HepG2 (cell line): Measurements from ENCODE around the gene TPM3. TPM values are rescaled to one million over a fixed set of nuclear protein-coding genes. Genes with fewer than 3 reads are reported as not detected.

ENCODE experiments used
- FIP1L1 ChIP-seq: fragments of 200-400 bp; formaldehyde crosslinking; IDR thresholded peaks from 2 replicates; pipeline ENCODE4 v1.6.1; 2018; ENCODE audit warnings: low read depth, mild to moderate bottlenecking, low read length, moderate library complexity, borderline replicate concordance; ENCODE audit not compliant: insufficient read depth
- FOXO1 ChIP-seq: sonication (generic); formaldehyde crosslinking; IDR thresholded peaks from 2 replicates; pipeline ENCODE4 v1.4.0; 2020; ENCODE audit warnings: missing genetic modification reagents
- HOXD1 ChIP-seq: sonication (generic); formaldehyde crosslinking; IDR thresholded peaks from 2 replicates; pipeline ENCODE4 v1.5.0; 2020; ENCODE audit warnings: missing genetic modification reagents
- KAT2B ChIP-seq: fragments of 150-350 bp; IDR thresholded peaks from 2 replicates; pipeline ENCODE4 v1.6.1; 2014; ENCODE audit warnings: low read depth, low read length, borderline replicate concordance
- MAF1 ChIP-seq: sonication (generic); formaldehyde crosslinking; IDR thresholded peaks from 2 replicates; pipeline ENCODE4 v1.5.0; 2020; ENCODE audit warnings: missing genetic modification reagents, borderline replicate concordance
- RFXAP ChIP-seq: sonication (generic); formaldehyde crosslinking; IDR thresholded peaks from 2 replicates; pipeline ENCODE4 v1.4.0; 2020; ENCODE audit warnings: missing genetic modification reagents, borderline replicate concordance
- SAFB2 ChIP-seq: sonication (generic); formaldehyde crosslinking; IDR thresholded peaks from 2 replicates; pipeline ENCODE4 v1.5.1; 2020; ENCODE audit warnings: missing genetic modification reagents, low read depth, mild to moderate bottlenecking, borderline replicate concordance
- TBP ChIP-seq: sonication (generic); formaldehyde crosslinking; IDR thresholded peaks from 2 replicates; pipeline ENCODE4 v1.5.0; 2020; ENCODE audit warnings: missing genetic modification reagents
- ZNF276 ChIP-seq: sonication (generic); formaldehyde crosslinking; IDR thresholded peaks from 2 replicates; pipeline ENCODE4 v1.4.0; 2020; ENCODE audit warnings: mild to moderate bottlenecking, low read depth, missing genetic modification reagents
- ZNF530 ChIP-seq: sonication (generic); formaldehyde crosslinking; IDR thresholded peaks from 2 replicates; pipeline ENCODE4 v1.5.0; 2020; ENCODE audit warnings: low read depth, mild to moderate bottlenecking, missing genetic modification reagents
- ZNF558 ChIP-seq: sonication (generic); formaldehyde crosslinking; IDR thresholded peaks from 2 replicates; pipeline ENCODE4 v1.9.0; 2022; ENCODE audit warnings: mild to moderate bottlenecking, missing genetic modification reagents, borderline replicate concordance
- polyA plus RNA-seq, 8 experiments: library from polyadenylated mRNA; depleted of rRNA in 3 of 8; stranded (reverse) in 7 of 8; unstranded in 1 of 8; fragments of >200 nt; fragmentation: Illumina TruSeq in 4 of 8; extraction: Trizol in 4 of 8; gene quantifications; 2 replicates each; pipeline versions ENCODE4 v1.2.1 to v1.2.3, GENCODE V29; 2011 to 2016; ENCODE audit warnings: low read depth in 4 of 8, missing spikeins in 1 of 8, mixed read lengths in 1 of 8; ENCODE audit not compliant: insufficient read depth in 1 of 8
- total RNA-seq, 5 experiments: library from RNA; depleted of rRNA; stranded (reverse); fragments of >200 nt; fragmentation: Illumina TruSeq; extraction: Trizol; gene quantifications; 2 replicates each; pipeline ENCODE4 v1.2.3, GENCODE V29; 2016; ENCODE audit warnings: low read depth in 1 of 5
- TF ChIP-seq, protein P1 (sequence below): sonication (generic); formaldehyde crosslinking; IDR thresholded peaks from 2 replicates; pipeline ENCODE4 v1.9.0; 2021; ENCODE audit warnings: mild to moderate bottlenecking, missing genetic modification reagents
- TF ChIP-seq, protein P2 (sequence below): sonication (generic); formaldehyde crosslinking; IDR thresholded peaks from 2 replicates; pipeline ENCODE4 v1.8.0; 2022; ENCODE audit warnings: mild to moderate bottlenecking, missing genetic modification reagents, moderate library complexity
- TF ChIP-seq, protein P3 (sequence below): sonication (generic); formaldehyde crosslinking; conservative IDR thresholded peaks from 2 replicates; pipeline ENCODE4 v1.4.0; 2020; ENCODE audit warnings: mild to moderate bottlenecking, missing genetic modification reagents, moderate library complexity

Gene TPM3
- total and polyA plus RNA-seq, 2 of the 13 experiments (the other 11 are each of a cell fraction or from before 2014, with no cell fraction given): 160 to 307 TPM

DNA sequence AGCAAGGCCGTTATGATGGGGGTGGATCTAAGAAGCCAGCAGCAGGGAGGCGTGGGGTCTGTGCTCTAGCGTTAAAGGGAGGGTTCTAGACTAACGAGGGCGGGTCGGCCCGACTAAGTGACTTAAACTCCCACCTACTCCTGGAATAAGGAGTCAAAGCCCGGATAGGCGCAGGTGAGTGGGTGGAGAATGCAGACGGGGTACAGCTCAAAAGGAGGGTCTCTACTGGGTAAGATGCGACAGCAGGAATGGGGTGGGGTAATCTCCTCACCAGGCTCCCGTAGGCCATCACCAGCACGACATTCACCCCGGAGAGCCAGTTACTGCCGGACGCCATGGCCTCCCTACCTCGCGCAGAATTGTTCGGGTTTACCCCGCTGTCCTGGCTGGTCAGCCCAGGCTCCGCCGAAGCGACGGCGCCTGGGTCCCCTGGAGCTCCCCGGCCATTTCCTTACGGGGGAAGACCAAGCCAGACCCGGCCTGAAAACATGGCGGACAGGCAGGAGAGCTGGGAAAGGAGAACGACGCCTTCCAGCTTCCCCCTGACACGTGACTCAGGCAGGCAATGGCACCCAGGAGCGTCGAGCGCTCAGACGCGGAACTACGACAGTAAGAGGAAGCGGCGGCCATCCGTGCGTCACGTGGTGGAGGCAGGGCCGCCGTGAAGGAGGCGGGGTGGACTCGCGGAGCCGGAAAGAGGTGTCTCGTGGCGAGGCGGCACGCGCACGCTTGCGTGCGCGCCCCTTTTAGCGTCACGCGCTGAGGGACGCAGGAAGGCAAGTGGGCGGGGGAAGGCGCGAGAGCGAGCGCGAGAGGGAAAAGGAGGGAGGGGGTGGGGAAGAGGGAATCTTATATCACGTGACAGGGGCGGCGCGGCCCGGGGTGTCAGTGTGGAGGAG is 28.4 kb upstream of the TPM3 start, which contains the start of gene UBAP2L (continued):
- TF ChIP-seq, protein P1, sequence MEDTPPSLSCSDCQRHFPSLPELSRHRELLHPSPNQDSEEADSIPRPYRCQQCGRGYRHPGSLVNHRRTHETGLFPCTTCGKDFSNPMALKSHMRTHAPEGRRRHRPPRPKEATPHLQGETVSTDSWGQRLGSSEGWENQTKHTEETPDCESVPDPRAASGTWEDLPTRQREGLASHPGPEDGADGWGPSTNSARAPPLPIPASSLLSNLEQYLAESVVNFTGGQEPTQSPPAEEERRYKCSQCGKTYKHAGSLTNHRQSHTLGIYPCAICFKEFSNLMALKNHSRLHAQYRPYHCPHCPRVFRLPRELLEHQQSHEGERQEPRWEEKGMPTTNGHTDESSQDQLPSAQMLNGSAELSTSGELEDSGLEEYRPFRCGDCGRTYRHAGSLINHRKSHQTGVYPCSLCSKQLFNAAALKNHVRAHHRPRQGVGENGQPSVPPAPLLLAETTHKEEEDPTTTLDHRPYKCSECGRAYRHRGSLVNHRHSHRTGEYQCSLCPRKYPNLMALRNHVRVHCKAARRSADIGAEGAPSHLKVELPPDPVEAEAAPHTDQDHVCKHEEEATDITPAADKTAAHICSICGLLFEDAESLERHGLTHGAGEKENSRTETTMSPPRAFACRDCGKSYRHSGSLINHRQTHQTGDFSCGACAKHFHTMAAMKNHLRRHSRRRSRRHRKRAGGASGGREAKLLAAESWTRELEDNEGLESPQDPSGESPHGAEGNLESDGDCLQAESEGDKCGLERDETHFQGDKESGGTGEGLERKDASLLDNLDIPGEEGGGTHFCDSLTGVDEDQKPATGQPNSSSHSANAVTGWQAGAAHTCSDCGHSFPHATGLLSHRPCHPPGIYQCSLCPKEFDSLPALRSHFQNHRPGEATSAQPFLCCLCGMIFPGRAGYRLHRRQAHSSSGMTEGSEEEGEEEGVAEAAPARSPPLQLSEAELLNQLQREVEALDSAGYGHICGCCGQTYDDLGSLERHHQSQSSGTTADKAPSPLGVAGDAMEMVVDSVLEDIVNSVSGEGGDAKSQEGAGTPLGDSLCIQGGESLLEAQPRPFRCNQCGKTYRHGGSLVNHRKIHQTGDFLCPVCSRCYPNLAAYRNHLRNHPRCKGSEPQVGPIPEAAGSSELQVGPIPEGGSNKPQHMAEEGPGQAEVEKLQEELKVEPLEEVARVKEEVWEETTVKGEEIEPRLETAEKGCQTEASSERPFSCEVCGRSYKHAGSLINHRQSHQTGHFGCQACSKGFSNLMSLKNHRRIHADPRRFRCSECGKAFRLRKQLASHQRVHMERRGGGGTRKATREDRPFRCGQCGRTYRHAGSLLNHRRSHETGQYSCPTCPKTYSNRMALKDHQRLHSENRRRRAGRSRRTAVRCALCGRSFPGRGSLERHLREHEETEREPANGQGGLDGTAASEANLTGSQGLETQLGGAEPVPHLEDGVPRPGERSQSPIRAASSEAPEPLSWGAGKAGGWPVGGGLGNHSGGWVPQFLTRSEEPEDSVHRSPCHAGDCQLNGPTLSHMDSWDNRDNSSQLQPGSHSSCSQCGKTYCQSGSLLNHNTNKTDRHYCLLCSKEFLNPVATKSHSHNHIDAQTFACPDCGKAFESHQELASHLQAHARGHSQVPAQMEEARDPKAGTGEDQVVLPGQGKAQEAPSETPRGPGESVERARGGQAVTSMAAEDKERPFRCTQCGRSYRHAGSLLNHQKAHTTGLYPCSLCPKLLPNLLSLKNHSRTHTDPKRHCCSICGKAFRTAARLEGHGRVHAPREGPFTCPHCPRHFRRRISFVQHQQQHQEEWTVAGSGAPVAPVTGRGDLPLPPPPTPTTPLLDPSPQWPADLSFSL (CRISPR knock-in tag): no peak
- TF ChIP-seq ZNF530: no peak; the same call in 1 of the 2 replicates
- 0 out of 2 replicates have a peak, but pooled peaks have one; percentile 65 for TF ChIP-seq RFXAP (CRISPR knock-in tag)
- no peak for TF ChIP-seq KAT2B
- no peak for TF ChIP-seq TBP
- 0 out of 2 replicates have a peak, but pooled peaks have one; percentile 39 for TF ChIP-seq MAF1 (CRISPR knock-in tag)
- TF ChIP-seq ZNF558: peak; percentile 92
- no peak for TF ChIP-seq ZNF276 (CRISPR knock-in tag)
- peak; percentile 82; the same call in 1 of the 2 replicates for TF ChIP-seq SAFB2 (CRISPR knock-in tag)
- TF ChIP-seq, protein P2, sequence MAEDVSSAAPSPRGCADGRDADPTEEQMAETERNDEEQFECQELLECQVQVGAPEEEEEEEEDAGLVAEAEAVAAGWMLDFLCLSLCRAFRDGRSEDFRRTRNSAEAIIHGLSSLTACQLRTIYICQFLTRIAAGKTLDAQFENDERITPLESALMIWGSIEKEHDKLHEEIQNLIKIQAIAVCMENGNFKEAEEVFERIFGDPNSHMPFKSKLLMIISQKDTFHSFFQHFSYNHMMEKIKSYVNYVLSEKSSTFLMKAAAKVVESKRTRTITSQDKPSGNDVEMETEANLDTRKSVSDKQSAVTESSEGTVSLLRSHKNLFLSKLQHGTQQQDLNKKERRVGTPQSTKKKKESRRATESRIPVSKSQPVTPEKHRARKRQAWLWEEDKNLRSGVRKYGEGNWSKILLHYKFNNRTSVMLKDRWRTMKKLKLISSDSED (CRISPR knock-in tag): no peak
- 0 out of 2 replicates have a peak, but pooled peaks have one; percentile 53 for TF ChIP-seq HOXD1 (CRISPR knock-in tag)
- no peak for TF ChIP-seq FIP1L1
- TF ChIP-seq, protein P3, sequence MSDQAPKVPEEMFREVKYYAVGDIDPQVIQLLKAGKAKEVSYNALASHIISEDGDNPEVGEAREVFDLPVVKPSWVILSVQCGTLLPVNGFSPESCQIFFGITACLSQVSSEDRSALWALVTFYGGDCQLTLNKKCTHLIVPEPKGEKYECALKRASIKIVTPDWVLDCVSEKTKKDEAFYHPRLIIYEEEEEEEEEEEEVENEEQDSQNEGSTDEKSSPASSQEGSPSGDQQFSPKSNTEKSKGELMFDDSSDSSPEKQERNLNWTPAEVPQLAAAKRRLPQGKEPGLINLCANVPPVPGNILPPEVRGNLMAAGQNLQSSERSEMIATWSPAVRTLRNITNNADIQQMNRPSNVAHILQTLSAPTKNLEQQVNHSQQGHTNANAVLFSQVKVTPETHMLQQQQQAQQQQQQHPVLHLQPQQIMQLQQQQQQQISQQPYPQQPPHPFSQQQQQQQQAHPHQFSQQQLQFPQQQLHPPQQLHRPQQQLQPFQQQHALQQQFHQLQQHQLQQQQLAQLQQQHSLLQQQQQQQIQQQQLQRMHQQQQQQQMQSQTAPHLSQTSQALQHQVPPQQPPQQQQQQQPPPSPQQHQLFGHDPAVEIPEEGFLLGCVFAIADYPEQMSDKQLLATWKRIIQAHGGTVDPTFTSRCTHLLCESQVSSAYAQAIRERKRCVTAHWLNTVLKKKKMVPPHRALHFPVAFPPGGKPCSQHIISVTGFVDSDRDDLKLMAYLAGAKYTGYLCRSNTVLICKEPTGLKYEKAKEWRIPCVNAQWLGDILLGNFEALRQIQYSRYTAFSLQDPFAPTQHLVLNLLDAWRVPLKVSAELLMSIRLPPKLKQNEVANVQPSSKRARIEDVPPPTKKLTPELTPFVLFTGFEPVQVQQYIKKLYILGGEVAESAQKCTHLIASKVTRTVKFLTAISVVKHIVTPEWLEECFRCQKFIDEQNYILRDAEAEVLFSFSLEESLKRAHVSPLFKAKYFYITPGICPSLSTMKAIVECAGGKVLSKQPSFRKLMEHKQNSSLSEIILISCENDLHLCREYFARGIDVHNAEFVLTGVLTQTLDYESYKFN (CRISPR knock-in tag): peak; percentile 61
- peak; percentile 35; the same call in 1 of the 2 replicates for TF ChIP-seq FOXO1 (CRISPR knock-in tag)
